HCT116 (cell line): ENCODE data around the gene FBH1. TPM values are rescaled to one million over a fixed set of nuclear protein-coding genes. Genes with fewer than 3 reads are reported as not detected.

Experiments
- ATAC-seq: fragments of 200-7000 bp; cut with Tn5 transposase; 2 replicates; pipeline ENCODE4 v1.9.1; 2020; ENCODE audit warnings: mild to moderate bottlenecking, moderate library complexity
- BruUV-seq: library from RNA; stranded (reverse); fragments of 400-500 nt; replicated peaks from 2 replicates; lab custom pipeline; 2021; lab: Mats Ljungman, UMichigan
- CTCF ChIA-PET: fragments of 300-600 bp; sonication (Branson Sonifier 250); formaldehyde crosslinking; loops from one replicate; lab custom pipeline; 2021; ENCODE audit warnings: antibody characterized with exemption; lab: Charles Lee
- POLR2A ChIA-PET: fragments of 300-600, 350-600 bp; sonication (Branson Sonifier 250); formaldehyde crosslinking; loops from one replicate; lab custom pipeline; 2021; ENCODE audit warnings: antibody characterized with exemption; lab: Charles Lee
- RAD21 ChIA-PET, 2 experiments: fragments of 300-600 bp; sonication (Branson Sonifier 250); formaldehyde crosslinking; loops; one replicate each; lab custom pipeline; 2023; ENCODE audit warnings: low total read pairs in 2 of 2; ENCODE audit not compliant: uncharacterized antibody in 2 of 2, unreplicated experiment in 2 of 2, low non-redundant PET in 1 of 2; lab: Charles Lee
- DNase-seq: peaks from one replicate; pipeline ENCODE4 v3.0.0-alpha.2; 2010; ENCODE audit warnings: low read depth, low spot score
- H2AFZ ChIP-seq: fragments of 200-600 bp; shearing (Covaris generic), sonication (generic); 2 replicates; pipeline ENCODE4 v1.6.1; 2017; ENCODE audit warnings: low read depth, mixed run types, mixed read lengths, antibody characterized with exemption, low read length; ENCODE audit not compliant: poor library complexity, severe bottlenecking
- H3K27ac ChIP-seq: 2 replicates; pipeline ENCODE4 v1.5.1; 2012; ENCODE audit warnings: low read depth, low read length
- H3K27me3 ChIP-seq: fragments of 200-600 bp; sonication (generic); 2 replicates; pipeline ENCODE4 v1.6.1; 2016; ENCODE audit warnings: mixed run types, low read length, mixed read lengths; ENCODE audit not compliant: insufficient read depth
- H3K36me3 ChIP-seq, 2 experiments: fragments of 200-500 bp in 1 of 2; fragments of 200-600 bp in 1 of 2; sonication (Bioruptor generic) in 1 of 2; sonication (generic) in 1 of 2; 2 replicates each; pipeline versions ENCODE4 v1.5.1 to v1.6.1; 2014 to 2016; ENCODE audit warnings: low read length in 2 of 2, inconsistent platforms in 1 of 2, mixed read lengths in 1 of 2, mixed run types in 1 of 2; ENCODE audit not compliant: insufficient read depth in 2 of 2, control insufficient read depth in 1 of 2
- H3K4me1 ChIP-seq, 2 experiments: fragments of 200-600 bp in 1 of 2; sonication (generic) in 1 of 2; 2 replicates each; pipeline versions ENCODE4 v1.5.1 to v1.6.1; 2012 to 2017; ENCODE audit warnings: low read length in 2 of 2, inconsistent platforms in 1 of 2, mild to moderate bottlenecking in 1 of 2, mixed read lengths in 1 of 2, mixed run types in 1 of 2, moderate library complexity in 1 of 2; ENCODE audit not compliant: insufficient read depth in 2 of 2, control insufficient read depth in 1 of 2
- H3K4me2 ChIP-seq: fragments of 200-600 bp; sonication (generic); 2 replicates; pipeline ENCODE4 v1.6.1; 2017; ENCODE audit warnings: mixed run types, low read length, mixed read lengths
- H3K4me3 ChIP-seq, 2 experiments: fragments of 200-600 bp in 1 of 2; sonication (generic) in 1 of 2; replicated peaks in 1 of 2; 2 replicates each; pipeline ENCODE4 v1.5.1; 2011 to 2016; ENCODE audit warnings: low read length in 2 of 2, control low read depth in 1 of 2, low read depth in 1 of 2, mild to moderate bottlenecking in 1 of 2, mixed read lengths in 1 of 2, mixed run types in 1 of 2
- H3K79me2 ChIP-seq: fragments of 200-600 bp; sonication (generic); 2 replicates; pipeline ENCODE4 v1.6.1; 2017; ENCODE audit warnings: mild to moderate bottlenecking, mixed run types, low read length, moderate library complexity, mixed read lengths; ENCODE audit not compliant: insufficient read depth
- H3K9ac ChIP-seq: fragments of 200-600 bp; sonication (generic); 2 replicates; pipeline ENCODE4 v1.6.1; 2016; ENCODE audit warnings: low read length, mixed read lengths
- H3K9me2 ChIP-seq: fragments of 200-600 bp; sonication (generic), shearing (Covaris generic); 2 replicates; pipeline ENCODE4 v1.6.1; 2017; ENCODE audit warnings: mixed run types, mild to moderate bottlenecking, moderate library complexity; ENCODE audit not compliant: insufficient read depth
- H3K9me3 ChIP-seq, 2 experiments: fragments of 200-500 bp in 1 of 2; fragments of 200-600 bp in 1 of 2; sonication (Bioruptor generic) in 1 of 2; sonication (generic) in 1 of 2; 2 replicates each; pipeline ENCODE4 v1.6.1; 2014 to 2017; ENCODE audit warnings: low read length in 2 of 2, mixed read lengths in 2 of 2, inconsistent platforms in 1 of 2, low read depth in 1 of 2, mild to moderate bottlenecking in 1 of 2, mixed run types in 1 of 2, moderate library complexity in 1 of 2; ENCODE audit not compliant: control insufficient read depth in 1 of 2, insufficient read depth in 1 of 2
- H4K20me1 ChIP-seq: fragments of 200-600 bp; sonication (generic), shearing (Covaris generic); 2 replicates; pipeline ENCODE4 v1.6.1; 2017; ENCODE audit warnings: mixed run types, mild to moderate bottlenecking, moderate library complexity; ENCODE audit not compliant: insufficient read depth
- CEBPB ChIP-seq: IDR thresholded peaks from 2 replicates; pipeline ENCODE4 v1.6.1; 2012; ENCODE audit warnings: low read depth
- EGR1 ChIP-seq: IDR thresholded peaks from 2 replicates; pipeline ENCODE4 v1.6.1; 2012; ENCODE audit warnings: low read depth
- ELF1 ChIP-seq: IDR thresholded peaks from 2 replicates; pipeline ENCODE4 v1.6.1; 2012; ENCODE audit warnings: low read depth, borderline replicate concordance
- EZH2 ChIP-seq: fragments of 200-600 bp; sonication (generic); IDR thresholded peaks from 2 replicates; pipeline ENCODE4 v1.6.1; 2017; ENCODE audit warnings: antibody characterized with exemption, mixed run types
- POLR2AphosphoS5 ChIP-seq: IDR thresholded peaks from 2 replicates; pipeline ENCODE4 v1.6.1; 2011; ENCODE audit warnings: mild to moderate bottlenecking, low read depth, low read length, moderate library complexity
- RAD21 ChIP-seq: IDR thresholded peaks from 2 replicates; pipeline ENCODE4 v1.6.1; 2012; ENCODE audit warnings: low read depth, mild to moderate bottlenecking
- SIN3A ChIP-seq: IDR thresholded peaks from 2 replicates; pipeline ENCODE4 v1.6.1; 2012; ENCODE audit warnings: low read depth
- SP1 ChIP-seq: IDR thresholded peaks from 2 replicates; pipeline ENCODE4 v1.6.1; 2012; ENCODE audit warnings: low read depth
- SRF ChIP-seq: IDR thresholded peaks from 2 replicates; pipeline ENCODE4 v1.6.1; 2012; ENCODE audit warnings: low read depth
- TCF7L2 ChIP-seq: IDR thresholded peaks from 2 replicates; pipeline ENCODE4 v1.7.0; 2011; ENCODE audit warnings: borderline replicate concordance, inconsistent platforms; ENCODE audit not compliant: insufficient read depth, insufficient read length; ENCODE audit errors: extremely low read depth
- YY1 ChIP-seq: IDR thresholded peaks from 2 replicates; pipeline ENCODE4 v1.6.1; 2011; ENCODE audit warnings: low read length, low read depth, moderate library complexity, mild to moderate bottlenecking; ENCODE audit not compliant: insufficient replicate concordance; ENCODE audit errors: extremely low read depth
- ZFX ChIP-seq: fragments of 450-650 bp; IDR thresholded peaks from 2 replicates; pipeline ENCODE4 v1.6.1; 2017
- ZNF274 ChIP-seq: fragments of 200-500 bp; sonication (Bioruptor generic); IDR thresholded peaks from 2 replicates; pipeline ENCODE4 v1.6.1; 2014; ENCODE audit warnings: mild to moderate bottlenecking, low read depth, low read length, inconsistent platforms
- intact Hi-C: fragments of 100-400 bp; cut with micrococcal nuclease; formaldehyde crosslinking; loops from 2 replicates; pipeline ENCODE4 v1.10.0; 2022
- total RNA-seq: library from RNA; stranded (reverse); gene quantifications from one replicate; pipeline ENCODE4 v1.2.1, GENCODE V29; 2021; ENCODE audit not compliant: unreplicated experiment
- TF ChIP-seq, protein P1 (sequence below): IDR thresholded peaks from 2 replicates; pipeline ENCODE4 v1.6.1; 2012
- TF ChIP-seq, protein P2 (sequence below): IDR thresholded peaks from 2 replicates; pipeline ENCODE4 v1.6.1; 2011; ENCODE audit warnings: mild to moderate bottlenecking, low read length, moderate library complexity; ENCODE audit not compliant: insufficient replicate concordance; ENCODE audit errors: extremely low read depth
- TF ChIP-seq, protein P3 (sequence below): IDR thresholded peaks from 2 replicates; pipeline ENCODE4 v1.6.1; 2012
- TF ChIP-seq, protein P4 (sequence below), 3 experiments: fragments of 200-600 bp in 1 of 3; sonication (generic) in 1 of 3; IDR thresholded peaks in 2 of 3; conservative IDR thresholded peaks in 1 of 3; 2 replicates each; pipeline ENCODE4 v1.5.1; 2012 to 2017; ENCODE audit warnings: low read depth in 2 of 3, low read length in 2 of 3, antibody characterized with exemption in 1 of 3, borderline replicate concordance in 1 of 3, control low read depth in 1 of 3, mild to moderate bottlenecking in 1 of 3, mixed read lengths in 1 of 3, mixed run types in 1 of 3, moderate library complexity in 1 of 3; ENCODE audit not compliant: insufficient read depth in 1 of 3

FBH1 gene
- total RNA-seq, 1 experiment from 2014 or later, result 70.2 TPM

DNA sequence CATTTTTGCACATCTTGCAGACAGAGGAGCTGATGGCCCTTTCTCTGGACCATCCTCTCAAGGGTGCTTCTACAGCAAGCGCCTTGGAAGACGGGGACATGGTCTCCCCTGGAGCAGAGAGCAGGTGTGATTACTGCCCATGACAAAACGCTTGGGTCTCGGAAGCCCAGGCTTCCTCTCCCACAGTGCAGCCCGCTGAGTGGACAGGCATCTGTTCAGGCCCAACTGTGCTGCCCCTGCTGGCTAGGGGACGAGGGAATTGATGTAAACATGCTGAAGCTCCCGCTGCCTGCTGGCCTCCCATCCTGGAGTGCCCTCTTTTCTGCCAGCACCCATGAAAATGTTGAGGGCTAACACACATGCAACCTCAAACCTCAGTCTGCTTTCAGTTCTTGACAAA, 73.0 kb downstream of the FBH1 start:
- POLR2A ChIA-PET, result no interaction called here
- CTCF ChIA-PET, result no interaction called here
- Histone ChIP-seq H2AFZ (no peak overlapping the region), H3K79me2 (no peaks in the 10 kb centered on the region), H3K27ac (no peak overlapping the region), H3K36me3 (no peaks in the 10 kb centered on the region), H3K4me1 (peaks cover 4 to 9% of the 10 kb centered on the region in 2 experiments), H3K4me2 (no peak overlapping the region), H3K27me3 (no peaks in the 10 kb centered on the region), H4K20me1 (no peaks in the 10 kb centered on the region), H3K9ac (no peak overlapping the region), H3K9me3 (no peaks in the 10 kb centered on the region), H3K9me2 (no peaks in the 10 kb centered on the region)
- RAD21 ChIA-PET, result no interaction called here
- no peak for ATAC-seq
- intact Hi-C loops, result no loop called here
- TF ChIP-seq ZNF274 (no peak), YY1 (no peak), EGR1 (no peak), SIN3A (no peak), SRF (no peak), EZH2 (no peak), CEBPB (no peak), ELF1 (no peak), POLR2AphosphoS5 (no peak), TCF7L2 (no peak), SP1 (no peak), ZFX (no peak), RAD21 (no peak)
- TF ChIP-seq, protein P1, sequence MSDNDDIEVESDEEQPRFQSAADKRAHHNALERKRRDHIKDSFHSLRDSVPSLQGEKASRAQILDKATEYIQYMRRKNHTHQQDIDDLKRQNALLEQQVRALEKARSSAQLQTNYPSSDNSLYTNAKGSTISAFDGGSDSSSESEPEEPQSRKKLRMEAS, result no peak
- TF ChIP-seq, protein P2, sequence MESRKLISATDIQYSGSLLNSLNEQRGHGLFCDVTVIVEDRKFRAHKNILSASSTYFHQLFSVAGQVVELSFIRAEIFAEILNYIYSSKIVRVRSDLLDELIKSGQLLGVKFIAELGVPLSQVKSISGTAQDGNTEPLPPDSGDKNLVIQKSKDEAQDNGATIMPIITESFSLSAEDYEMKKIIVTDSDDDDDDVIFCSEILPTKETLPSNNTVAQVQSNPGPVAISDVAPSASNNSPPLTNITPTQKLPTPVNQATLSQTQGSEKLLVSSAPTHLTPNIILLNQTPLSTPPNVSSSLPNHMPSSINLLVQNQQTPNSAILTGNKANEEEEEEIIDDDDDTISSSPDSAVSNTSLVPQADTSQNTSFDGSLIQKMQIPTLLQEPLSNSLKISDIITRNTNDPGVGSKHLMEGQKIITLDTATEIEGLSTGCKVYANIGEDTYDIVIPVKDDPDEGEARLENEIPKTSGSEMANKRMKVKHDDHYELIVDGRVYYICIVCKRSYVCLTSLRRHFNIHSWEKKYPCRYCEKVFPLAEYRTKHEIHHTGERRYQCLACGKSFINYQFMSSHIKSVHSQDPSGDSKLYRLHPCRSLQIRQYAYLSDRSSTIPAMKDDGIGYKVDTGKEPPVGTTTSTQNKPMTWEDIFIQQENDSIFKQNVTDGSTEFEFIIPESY, result no peak
- TF ChIP-seq, protein P3, sequence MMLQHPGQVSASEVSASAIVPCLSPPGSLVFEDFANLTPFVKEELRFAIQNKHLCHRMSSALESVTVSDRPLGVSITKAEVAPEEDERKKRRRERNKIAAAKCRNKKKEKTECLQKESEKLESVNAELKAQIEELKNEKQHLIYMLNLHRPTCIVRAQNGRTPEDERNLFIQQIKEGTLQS, result no peak
- TF ChIP-seq, protein P4, sequence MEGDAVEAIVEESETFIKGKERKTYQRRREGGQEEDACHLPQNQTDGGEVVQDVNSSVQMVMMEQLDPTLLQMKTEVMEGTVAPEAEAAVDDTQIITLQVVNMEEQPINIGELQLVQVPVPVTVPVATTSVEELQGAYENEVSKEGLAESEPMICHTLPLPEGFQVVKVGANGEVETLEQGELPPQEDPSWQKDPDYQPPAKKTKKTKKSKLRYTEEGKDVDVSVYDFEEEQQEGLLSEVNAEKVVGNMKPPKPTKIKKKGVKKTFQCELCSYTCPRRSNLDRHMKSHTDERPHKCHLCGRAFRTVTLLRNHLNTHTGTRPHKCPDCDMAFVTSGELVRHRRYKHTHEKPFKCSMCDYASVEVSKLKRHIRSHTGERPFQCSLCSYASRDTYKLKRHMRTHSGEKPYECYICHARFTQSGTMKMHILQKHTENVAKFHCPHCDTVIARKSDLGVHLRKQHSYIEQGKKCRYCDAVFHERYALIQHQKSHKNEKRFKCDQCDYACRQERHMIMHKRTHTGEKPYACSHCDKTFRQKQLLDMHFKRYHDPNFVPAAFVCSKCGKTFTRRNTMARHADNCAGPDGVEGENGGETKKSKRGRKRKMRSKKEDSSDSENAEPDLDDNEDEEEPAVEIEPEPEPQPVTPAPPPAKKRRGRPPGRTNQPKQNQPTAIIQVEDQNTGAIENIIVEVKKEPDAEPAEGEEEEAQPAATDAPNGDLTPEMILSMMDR (IDR thresholded peaks at IDR 0.05 in 2 of 3, conservative IDR thresholded peaks at IDR 0.05 in 1 of 3; ENCODE audit: borderline replicate concordance in 1 of 3, insufficient read depth in 1 of 3, low read depth in 2 of 3, low read length in 2 of 3), result no peak
- TF ChIP-seq, all 23 proteins: peak for 0
- no peak for DNase-seq
- H3K4me3 ChIP-seq, result no peak overlapping the region
- BruUV-seq, result no TSS peak
